ENCODE measurements around the gene GABRG3.

The GABRG3 gene

GRCh38 chr15:27064080-27064479 is 93.1 kb downstream of the GABRG3 start:
- DNase-seq (ENCODE audit: low spot score) = no peak

GRCh38 chr15:27065151-27065550 is 94.2 kb downstream of the GABRG3 start:
- DNase-seq (ENCODE audit: low spot score) = no peak

- DNase-seq (ENCODE audit: low spot score) = no peak
Observed at GRCh38 chr15:27065785-27066184, 94.8 kb downstream of the GABRG3 start.

- DNase-seq (ENCODE audit: low spot score) = no peak
Observed at GRCh38 chr15:27066446-27066845, 95.5 kb downstream of the GABRG3 start.

- no peak for DNase-seq (ENCODE audit: low spot score)
Observed at GRCh38 chr15:27067175-27067574, 96.2 kb downstream of the GABRG3 start.

- no peak for DNase-seq (ENCODE audit: low spot score)
Observed at GRCh38 chr15:27070841-27071240, 99.9 kb downstream of the GABRG3 start.

GRCh38 chr15:27074179-27074578 is 103.2 kb downstream of the GABRG3 start:
- DNase-seq (ENCODE audit: low spot score) = no peak

GRCh38 chr15:27077790-27078189 is 106.8 kb downstream of the GABRG3 start:
- DNase-seq (ENCODE audit: low spot score) = no peak

- DNase-seq (ENCODE audit: low spot score) = no peak
Observed at GRCh38 chr15:27081676-27082418, 110.9 kb downstream of the GABRG3 start.

- DNase-seq (ENCODE audit: low spot score) = no peak
Observed at GRCh38 chr15:27082526-27082925, 111.5 kb downstream of the GABRG3 start.

GRCh38 chr15:27084844-27085243 is 113.9 kb downstream of the GABRG3 start:
- no peak for DNase-seq (ENCODE audit: low spot score)

- DNase-seq (ENCODE audit: low spot score) = no peak
Observed at GRCh38 chr15:27086149-27086548, 115.2 kb downstream of the GABRG3 start.

GRCh38 chr15:27086805-27087204 is 115.8 kb downstream of the GABRG3 start:
- DNase-seq (ENCODE audit: low spot score) = no peak

- no peak for DNase-seq (ENCODE audit: low spot score)
Observed at GRCh38 chr15:27087651-27088583, 116.9 kb downstream of the GABRG3 start.

GRCh38 chr15:27088584-27089232 is 117.7 kb downstream of the GABRG3 start:
- no peak for DNase-seq (ENCODE audit: low spot score)

GRCh38 chr15:27089233-27089586 is 118.2 kb downstream of the GABRG3 start:
- DNase-seq (ENCODE audit: low spot score) = no peak

- no peak for DNase-seq (ENCODE audit: low spot score)
Observed at GRCh38 chr15:27089676-27090075, 118.7 kb downstream of the GABRG3 start.

GRCh38 chr15:27091270-27091940 is 120.4 kb downstream of the GABRG3 start:
- DNase-seq (ENCODE audit: low spot score) = no peak

GRCh38 chr15:27092390-27092789 is 121.4 kb downstream of the GABRG3 start:
- no peak for DNase-seq (ENCODE audit: low spot score)

GRCh38 chr15:27094235-27094634 is 123.3 kb downstream of the GABRG3 start:
- no peak for DNase-seq (ENCODE audit: low spot score)

GRCh38 chr15:27095886-27096624 is 125.1 kb downstream of the GABRG3 start:
- no peak for DNase-seq (ENCODE audit: low spot score)
